ENCODE data around the gene MAPK9.

The MAPK9 gene

GRCh38 chr5:180291234-180291940, 496 bp downstream of the MAPK9 start:
- DNase-seq, result no peak

- no peak for DNase-seq
Measured at GRCh38 chr5:180290568-180291233, 1.2 kb downstream of the MAPK9 start.

- DNase-seq, result no peak
Measured at GRCh38 chr5:180289966-180290365, 1.9 kb downstream of the MAPK9 start.

- no peak for DNase-seq
Measured at GRCh38 chr5:180289433-180289832, 2.5 kb downstream of the MAPK9 start.

- no peak for DNase-seq
Measured at GRCh38 chr5:180287868-180288267, 4.0 kb downstream of the MAPK9 start.

GRCh38 chr5:180287404-180287803, 4.5 kb downstream of the MAPK9 start:
- DNase-seq, result no peak

- no peak for DNase-seq
Measured at GRCh38 chr5:180284149-180284548, 7.7 kb downstream of the MAPK9 start.

- no peak for DNase-seq
Measured at GRCh38 chr5:180283026-180283615, 8.8 kb downstream of the MAPK9 start.

GRCh38 chr5:180282281-180282680, 9.6 kb downstream of the MAPK9 start:
- DNase-seq, result no peak

- DNase-seq, result no peak
Measured at GRCh38 chr5:180281706-180282105, 10.2 kb downstream of the MAPK9 start.

GRCh38 chr5:180274695-180275094, 17.2 kb downstream of the MAPK9 start:
- DNase-seq, result no peak

- DNase-seq, result no peak
Measured at GRCh38 chr5:180271221-180271620, 20.7 kb downstream of the MAPK9 start.

GRCh38 chr5:180259260-180259611, 32.6 kb downstream of the MAPK9 start:
- DNase-seq, result no peak

GRCh38 chr5:180253036-180253824, 38.7 kb downstream of the MAPK9 start:
- DNase-seq, result no peak

- DNase-seq, result no peak
Measured at GRCh38 chr5:180251887-180252286, 40.0 kb downstream of the MAPK9 start.

GRCh38 chr5:180251141-180251540, 40.7 kb downstream of the MAPK9 start:
- DNase-seq, result no peak

- DNase-seq, result no peak
Measured at GRCh38 chr5:180250329-180250728, 41.6 kb downstream of the MAPK9 start.

- no peak for DNase-seq
Measured at GRCh38 chr5:180241600-180241999, 50.3 kb downstream of the MAPK9 start.

GRCh38 chr5:180238631-180239030, 53.3 kb downstream of the MAPK9 start:
- DNase-seq, result no peak

GRCh38 chr5:180235846-180236245, 56.0 kb downstream of the MAPK9 start:
- DNase-seq, result no peak

GRCh38 chr5:180235077-180235476, 56.8 kb downstream of the MAPK9 start:
- DNase-seq, result no peak

GRCh38 chr5:180234271-180234670, 57.6 kb downstream of the MAPK9 start:
- DNase-seq, result no peak

- DNase-seq, result no peak
Measured at GRCh38 chr5:180233729-180234128, 58.2 kb downstream of the MAPK9 start.

- DNase-seq, result no peak
Measured at GRCh38 chr5:180230017-180230416, 61.9 kb downstream of the MAPK9 start.

Data from activated CD4-positive, alpha-beta T cell treated with anti-CD3 and anti-CD28 coated beads, Interleukin-2, amount 50 U/mL, for 4 hours (primary cell).